ENCODE data around the gene SLC10A7. TPM values are rescaled to one million over a fixed set of nuclear protein-coding genes. Genes with fewer than 3 reads are reported as not detected.

Gene SLC10A7
- total RNA-seq, 2 experiments from 2014 or later, result 10.7 to 11.0 TPM

- no peaks in the 10 kb centered on the region for H3K4me1 Mint-ChIP-seq (ENCODE audit: low read depth)
- POLR2A ChIA-PET, result no interaction called here
- intact Hi-C loops (cut with micrococcal nuclease), result no loop called here
These were observed 237.7 kb downstream of the SLC10A7 start for GRCh38 chr4:146283758-146284651.

DNA sequence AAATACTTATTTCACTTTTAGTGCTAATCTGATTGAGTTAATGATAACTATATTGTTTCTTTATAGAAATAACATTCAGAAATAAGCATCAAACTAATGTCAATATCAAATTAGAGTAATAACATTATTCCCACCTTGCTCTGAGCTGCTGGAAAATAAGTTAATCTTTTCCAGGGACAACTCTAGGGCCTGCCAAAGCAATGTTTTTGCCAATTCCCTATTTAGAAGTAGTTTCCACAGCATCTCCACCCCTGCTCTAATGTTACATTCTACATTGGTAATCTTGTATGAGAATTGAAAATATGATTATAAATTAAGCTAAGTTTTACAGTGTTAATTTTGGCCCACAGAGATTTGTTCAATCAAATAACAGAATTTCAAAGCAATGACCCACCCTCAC, 239.1 kb downstream of the SLC10A7 start:
- no peak overlapping the region for H3K27ac Mint-ChIP-seq
- peaks cover 1% of the 10 kb centered on the region for H3K36me3 Mint-ChIP-seq (ENCODE audit: low read depth)
- H3K9me3 Mint-ChIP-seq, result no peaks in the 10 kb centered on the region
- H3K4me3 Mint-ChIP-seq, result no peak overlapping the region
- intact Hi-C loops (cut with micrococcal nuclease), result no loop called here
- DNase-seq (no peak), ATAC-seq (no peak)
- POLR2A ChIA-PET, result no interaction called here
- CTCF ChIA-PET, result no interaction called here
- no peaks in the 10 kb centered on the region for H3K27me3 Mint-ChIP-seq
- TF ChIP-seq, protein P1, sequence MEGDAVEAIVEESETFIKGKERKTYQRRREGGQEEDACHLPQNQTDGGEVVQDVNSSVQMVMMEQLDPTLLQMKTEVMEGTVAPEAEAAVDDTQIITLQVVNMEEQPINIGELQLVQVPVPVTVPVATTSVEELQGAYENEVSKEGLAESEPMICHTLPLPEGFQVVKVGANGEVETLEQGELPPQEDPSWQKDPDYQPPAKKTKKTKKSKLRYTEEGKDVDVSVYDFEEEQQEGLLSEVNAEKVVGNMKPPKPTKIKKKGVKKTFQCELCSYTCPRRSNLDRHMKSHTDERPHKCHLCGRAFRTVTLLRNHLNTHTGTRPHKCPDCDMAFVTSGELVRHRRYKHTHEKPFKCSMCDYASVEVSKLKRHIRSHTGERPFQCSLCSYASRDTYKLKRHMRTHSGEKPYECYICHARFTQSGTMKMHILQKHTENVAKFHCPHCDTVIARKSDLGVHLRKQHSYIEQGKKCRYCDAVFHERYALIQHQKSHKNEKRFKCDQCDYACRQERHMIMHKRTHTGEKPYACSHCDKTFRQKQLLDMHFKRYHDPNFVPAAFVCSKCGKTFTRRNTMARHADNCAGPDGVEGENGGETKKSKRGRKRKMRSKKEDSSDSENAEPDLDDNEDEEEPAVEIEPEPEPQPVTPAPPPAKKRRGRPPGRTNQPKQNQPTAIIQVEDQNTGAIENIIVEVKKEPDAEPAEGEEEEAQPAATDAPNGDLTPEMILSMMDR (IDR thresholded peaks at IDR 0.05), result no peak
- H3K4me1 Mint-ChIP-seq (ENCODE audit: low read depth), result no peaks in the 10 kb centered on the region

More at GRCh38 chr4:146283758-146284651, 237.7 kb downstream of the SLC10A7 start:
- no peaks in the 10 kb centered on the region for H3K9me3 Mint-ChIP-seq
- no peak overlapping the region for H3K27ac Mint-ChIP-seq
- no peak for ATAC-seq
- H3K4me3 Mint-ChIP-seq, result no peak overlapping the region
- CTCF ChIA-PET, result interaction anchor here (0.9 kb wide), 1 partner anchor 11 kb away, joined by 4 read pairs; no protein-coding TSS in a partner anchor
- TF ChIP-seq, protein P1 (IDR thresholded peaks at IDR 0.05), result no peak
- H3K27me3 Mint-ChIP-seq, result no peaks in the 10 kb centered on the region
- DNase-seq, result no peak
- H3K36me3 Mint-ChIP-seq (ENCODE audit: low read depth), result peaks cover 2% of the 10 kb centered on the region

- H3K4me3 Mint-ChIP-seq, result no peak overlapping the region
- H3K27ac Mint-ChIP-seq, result no peak overlapping the region
- ChIA-PET POLR2A (no interaction called here), CTCF (interaction anchor here (1.3 kb wide), 1 partner anchor 9 kb away, joined by 3 read pairs; no protein-coding TSS in a partner anchor)
- ATAC-seq (no peak), DNase-seq (no peak)
- no peaks in the 10 kb centered on the region for H3K4me1 Mint-ChIP-seq (ENCODE audit: low read depth)
- H3K36me3 Mint-ChIP-seq (ENCODE audit: low read depth), result peaks cover 1% of the 10 kb centered on the region
- TF ChIP-seq, protein P1 (IDR thresholded peaks at IDR 0.05), result no peak
- no peaks in the 10 kb centered on the region for H3K27me3 Mint-ChIP-seq
- intact Hi-C loops (cut with micrococcal nuclease), result no loop called here
- no peaks in the 10 kb centered on the region for H3K9me3 Mint-ChIP-seq
These were observed 242.8 kb downstream of the SLC10A7 start for GRCh38 chr4:146278986-146279385.

DNA sequence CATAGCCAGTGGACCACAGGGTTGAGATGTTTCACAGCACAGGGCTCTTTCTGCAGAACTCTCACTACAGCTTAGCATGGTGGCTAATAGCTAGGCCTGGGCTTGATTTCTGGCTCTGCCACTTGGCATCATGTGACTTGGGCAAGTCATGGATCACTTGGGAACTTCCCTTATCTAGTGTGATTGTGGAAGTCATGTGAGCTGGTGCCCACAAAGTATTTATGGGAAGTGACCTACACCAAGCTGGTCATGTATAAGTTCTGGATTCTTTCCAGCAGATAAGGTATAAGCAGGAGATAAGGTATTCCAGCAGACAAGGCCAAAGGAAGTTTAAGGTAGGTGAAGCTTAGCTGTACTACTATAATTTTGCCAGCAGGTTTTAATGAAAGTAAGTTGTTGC, 246.4 kb downstream of the SLC10A7 start:
- peaks cover 4% of the 10 kb centered on the region for H3K4me1 Mint-ChIP-seq (ENCODE audit: low read depth)
- ATAC-seq (no peak), DNase-seq (no peak)
- H3K9me3 Mint-ChIP-seq, result no peaks in the 10 kb centered on the region
- H3K27ac Mint-ChIP-seq, result no peak overlapping the region
- ChIA-PET CTCF (interaction anchor here (1.2 to 1.6 kb wide), 3 partner anchors 16 to 31 kb away, joined by 3 read pairs; no protein-coding TSS in a partner anchor), POLR2A (no interaction called here)
- H3K4me3 Mint-ChIP-seq, result no peak overlapping the region
- TF ChIP-seq, protein P1 (IDR thresholded peaks at IDR 0.05), result no peak
- intact Hi-C loops (cut with micrococcal nuclease), result no loop called here
- H3K27me3 Mint-ChIP-seq, result no peaks in the 10 kb centered on the region
- peaks cover 1% of the 10 kb centered on the region for H3K36me3 Mint-ChIP-seq (ENCODE audit: low read depth)

GRCh38 chr4:146274774-146275173, 247.0 kb downstream of the SLC10A7 start:
- Mint-ChIP-seq H3K27ac (no peak overlapping the region), H3K36me3 (ENCODE audit: low read depth) (peaks cover 1% of the 10 kb centered on the region), H3K4me3 (no peak overlapping the region), H3K4me1 (ENCODE audit: low read depth) (peaks cover 4% of the 10 kb centered on the region), H3K9me3 (no peaks in the 10 kb centered on the region), H3K27me3 (no peaks in the 10 kb centered on the region)
- POLR2A ChIA-PET, result no interaction called here
- CTCF ChIA-PET, result interaction anchor here (1.3 kb wide), 1 partner anchor 23 kb away, joined by 3 read pairs; no protein-coding TSS in a partner anchor
- no peak for DNase-seq
- intact Hi-C loops (cut with micrococcal nuclease), result no loop called here
- ATAC-seq, result no peak
- TF ChIP-seq, protein P1 (IDR thresholded peaks at IDR 0.05), result no peak

Measured in activated CD8-positive, alpha-beta T cell treated with anti-CD3 and anti-CD28 coated beads for 36 hours (primary cell).